ENCODE measurements around the gene CREB1. TPM values are rescaled to one million over a fixed set of nuclear protein-coding genes. Genes with fewer than 3 reads are reported as not detected.
"Not testable (repeated sequence)": the region's sequence is repeated elsewhere in the genome, so short reads cannot be mapped to it uniquely, and the experiment has no call there.

CREB1 gene
- total RNA-seq, 1 donor from 2014 or later, result 91.7 TPM

DNA sequence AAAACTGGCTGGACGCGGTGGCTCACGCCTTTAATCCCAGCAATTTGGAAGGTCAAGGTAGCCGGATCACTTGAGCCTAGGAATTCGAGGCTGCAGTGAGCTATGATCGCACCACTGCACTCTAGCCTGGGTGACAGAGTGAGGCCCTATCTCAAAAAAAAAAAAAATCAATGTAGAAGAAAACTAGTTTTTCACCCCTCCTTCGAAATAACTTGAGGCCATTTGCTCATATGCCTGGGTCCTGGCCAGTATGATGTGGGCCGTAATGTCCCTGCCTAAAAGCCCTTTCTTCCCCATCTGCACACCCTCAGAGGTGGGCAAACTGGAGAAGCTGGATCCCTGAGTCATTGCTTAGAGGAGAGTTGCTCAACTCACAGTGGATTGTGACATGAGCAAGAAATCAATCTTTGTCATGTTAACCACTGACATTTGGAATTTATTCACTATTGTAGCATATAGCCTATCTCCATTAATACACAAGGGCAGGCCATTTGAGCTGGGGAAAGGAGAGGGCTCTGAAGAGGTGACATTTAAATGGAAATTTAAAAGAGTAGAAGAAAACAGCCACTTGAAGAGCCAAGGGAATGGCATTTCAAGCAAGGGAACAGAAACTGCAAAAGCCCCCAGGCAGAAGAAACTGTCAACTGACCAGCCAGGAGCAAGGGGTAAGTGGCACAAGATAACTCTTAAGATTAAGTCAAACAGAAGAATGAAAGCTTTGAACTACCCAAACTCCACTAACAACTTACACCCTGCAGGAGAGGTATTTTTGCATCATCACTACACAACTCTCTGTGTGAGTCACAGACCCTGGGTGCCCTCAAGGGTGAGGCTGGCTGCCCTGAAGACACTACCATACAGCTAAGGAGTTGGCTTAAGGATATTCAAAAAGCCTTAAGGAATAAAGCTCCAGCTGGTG lies 103.1 kb downstream of the CREB1 start:
- no peaks in the 10 kb centered on the region for H3K9me3 Mint-ChIP-seq
- DNase-seq (ENCODE audit: low read depth, low spot score), result no peak
- H3K27ac Mint-ChIP-seq (ENCODE audit: unreplicated experiment), result no peak overlapping the region
- no peak overlapping the region for H3K4me3 Mint-ChIP-seq
- no peaks in the 10 kb centered on the region for H3K27me3 Mint-ChIP-seq (ENCODE audit: low read depth)
- H3K4me1 Mint-ChIP-seq, result no peaks in the 10 kb centered on the region
- TF ChIP-seq, protein P1, sequence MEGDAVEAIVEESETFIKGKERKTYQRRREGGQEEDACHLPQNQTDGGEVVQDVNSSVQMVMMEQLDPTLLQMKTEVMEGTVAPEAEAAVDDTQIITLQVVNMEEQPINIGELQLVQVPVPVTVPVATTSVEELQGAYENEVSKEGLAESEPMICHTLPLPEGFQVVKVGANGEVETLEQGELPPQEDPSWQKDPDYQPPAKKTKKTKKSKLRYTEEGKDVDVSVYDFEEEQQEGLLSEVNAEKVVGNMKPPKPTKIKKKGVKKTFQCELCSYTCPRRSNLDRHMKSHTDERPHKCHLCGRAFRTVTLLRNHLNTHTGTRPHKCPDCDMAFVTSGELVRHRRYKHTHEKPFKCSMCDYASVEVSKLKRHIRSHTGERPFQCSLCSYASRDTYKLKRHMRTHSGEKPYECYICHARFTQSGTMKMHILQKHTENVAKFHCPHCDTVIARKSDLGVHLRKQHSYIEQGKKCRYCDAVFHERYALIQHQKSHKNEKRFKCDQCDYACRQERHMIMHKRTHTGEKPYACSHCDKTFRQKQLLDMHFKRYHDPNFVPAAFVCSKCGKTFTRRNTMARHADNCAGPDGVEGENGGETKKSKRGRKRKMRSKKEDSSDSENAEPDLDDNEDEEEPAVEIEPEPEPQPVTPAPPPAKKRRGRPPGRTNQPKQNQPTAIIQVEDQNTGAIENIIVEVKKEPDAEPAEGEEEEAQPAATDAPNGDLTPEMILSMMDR (conservative IDR thresholded peaks at IDR 0.05), result no peak
- H3K36me3 Mint-ChIP-seq (ENCODE audit: low read depth), result no peaks in the 10 kb centered on the region

DNA sequence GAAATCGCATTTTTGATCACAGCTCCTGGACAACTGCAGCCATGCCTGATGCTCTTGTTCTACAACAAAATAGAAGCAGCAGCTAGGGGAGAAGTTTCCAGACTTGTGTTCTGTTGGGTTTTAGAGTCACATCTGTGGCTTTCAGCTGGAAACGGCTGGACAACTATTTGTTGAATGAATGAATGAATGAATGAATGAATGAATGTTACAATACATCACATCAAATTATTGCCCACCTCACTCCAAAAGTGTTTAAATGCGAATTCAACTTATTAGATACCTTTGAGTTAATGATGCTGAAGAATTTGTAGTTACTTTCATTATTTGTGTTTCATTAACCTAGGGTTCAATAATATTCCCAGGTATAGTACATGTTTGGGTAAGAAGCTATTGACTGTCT lies 103.9 kb downstream of the CREB1 start:
- DNase-seq (ENCODE audit: low read depth, low spot score), result no peak
- no peak overlapping the region for H3K4me3 Mint-ChIP-seq
- no peaks in the 10 kb centered on the region for H3K36me3 Mint-ChIP-seq (ENCODE audit: low read depth)
- TF ChIP-seq, protein P1 (conservative IDR thresholded peaks at IDR 0.05), result no peak
- no peak overlapping the region for H3K27ac Mint-ChIP-seq (ENCODE audit: unreplicated experiment)
- no peaks in the 10 kb centered on the region for H3K9me3 Mint-ChIP-seq
- H3K27me3 Mint-ChIP-seq (ENCODE audit: low read depth), result no peaks in the 10 kb centered on the region
- H3K4me1 Mint-ChIP-seq, result no peaks in the 10 kb centered on the region

DNA sequence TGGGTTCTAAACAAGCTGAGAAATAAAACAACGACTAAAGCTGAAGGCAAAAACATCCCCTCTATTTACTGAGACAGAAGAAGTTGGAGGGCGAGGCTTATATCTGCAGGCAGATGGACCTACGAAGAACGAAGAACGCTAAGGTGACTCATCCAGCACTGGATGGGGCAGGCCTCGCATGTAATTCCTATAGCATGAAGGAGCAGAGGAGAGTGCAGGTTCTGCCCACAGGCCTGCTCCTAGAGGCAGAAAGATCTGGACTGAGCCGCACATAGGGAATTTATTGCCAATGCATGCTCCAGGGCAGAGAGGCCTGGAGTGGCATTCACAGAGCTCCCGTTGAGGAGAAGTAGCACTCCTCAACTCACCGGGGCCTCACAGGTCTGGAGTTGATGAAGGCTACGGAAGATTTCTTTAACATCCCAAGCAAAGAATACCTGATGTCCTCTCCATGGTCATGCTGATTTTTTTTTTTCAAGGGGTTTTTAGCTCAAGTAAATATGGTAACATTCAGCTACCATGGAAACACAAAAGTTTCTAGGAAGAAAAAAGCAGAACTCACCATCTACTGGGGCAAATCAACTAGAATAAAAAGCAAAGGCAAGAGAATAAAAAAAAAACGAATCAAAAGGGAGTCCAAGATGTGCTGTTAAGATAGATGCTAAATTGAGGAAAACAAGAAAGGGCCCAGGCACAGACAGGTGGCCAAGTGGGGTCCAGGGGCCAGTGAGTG lies 105.9 kb downstream of the CREB1 start:
- Mint-ChIP-seq H3K4me1 (no peaks in the 10 kb centered on the region), H3K27me3 (ENCODE audit: low read depth) (no peaks in the 10 kb centered on the region), H3K4me3 (no peak overlapping the region), H3K36me3 (ENCODE audit: low read depth) (no peaks in the 10 kb centered on the region), H3K27ac (ENCODE audit: unreplicated experiment) (no peak overlapping the region), H3K9me3 (no peaks in the 10 kb centered on the region)
- TF ChIP-seq, protein P1 (conservative IDR thresholded peaks at IDR 0.05), result no peak
- no peak for DNase-seq (ENCODE audit: low read depth, low spot score)

DNA sequence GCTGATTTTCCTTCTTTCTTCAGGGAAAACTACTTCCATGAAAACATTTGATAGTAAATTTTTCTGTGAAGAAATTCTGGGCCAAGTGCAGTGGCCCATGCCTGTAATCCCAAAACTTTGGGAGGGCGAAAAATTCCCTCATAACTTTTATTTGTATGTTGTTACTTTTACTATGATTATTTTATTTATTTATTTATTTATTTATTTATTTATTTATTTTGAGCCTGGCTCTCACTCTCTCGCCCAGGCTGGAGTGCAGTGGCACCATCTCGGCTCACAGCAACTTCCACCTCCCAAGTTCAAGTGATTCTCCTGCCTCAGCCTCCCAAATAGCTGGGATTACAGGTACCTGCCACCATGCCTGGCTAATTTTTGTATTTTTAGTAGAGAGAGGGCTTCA lies 109.5 kb downstream of the CREB1 start:
- H3K4me3 Mint-ChIP-seq; H3K27me3 Mint-ChIP-seq (ENCODE audit: low read depth); DNase-seq (ENCODE audit: low read depth, low spot score); H3K27ac Mint-ChIP-seq (ENCODE audit: unreplicated experiment); H3K4me1 Mint-ChIP-seq; H3K36me3 Mint-ChIP-seq (ENCODE audit: low read depth); H3K9me3 Mint-ChIP-seq: not testable (repeated sequence)

DNA sequence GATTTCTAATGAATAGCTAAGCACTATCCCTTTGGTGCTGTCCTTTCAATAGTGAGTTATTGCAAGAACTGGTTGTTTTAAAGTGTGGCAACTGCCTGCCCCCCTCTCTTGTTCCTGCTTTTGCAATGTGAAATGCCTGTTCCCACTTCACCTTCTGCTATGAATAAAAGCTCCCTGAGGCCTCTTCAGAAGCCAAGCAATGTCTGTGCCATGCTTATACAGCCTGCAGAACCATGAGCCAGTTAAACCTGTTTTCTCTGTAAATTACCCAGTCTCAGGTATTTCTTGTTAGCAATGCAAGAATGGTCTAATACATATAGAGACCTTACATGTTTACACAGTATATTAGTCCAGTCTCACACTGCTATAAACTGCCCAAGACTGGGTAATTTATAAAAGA lies 110.4 kb downstream of the CREB1 start:
- Mint-ChIP-seq H3K4me1 (no peaks in the 10 kb centered on the region), H3K4me3 (no peak overlapping the region), H3K27ac (ENCODE audit: unreplicated experiment) (no peak overlapping the region), H3K9me3 (peaks cover 7% of the 10 kb centered on the region), H3K36me3 (ENCODE audit: low read depth) (no peaks in the 10 kb centered on the region), H3K27me3 (ENCODE audit: low read depth) (no peaks in the 10 kb centered on the region)
- DNase-seq (ENCODE audit: low read depth, low spot score), result no peak
- TF ChIP-seq, protein P1 (conservative IDR thresholded peaks at IDR 0.05), result no peak

DNA sequence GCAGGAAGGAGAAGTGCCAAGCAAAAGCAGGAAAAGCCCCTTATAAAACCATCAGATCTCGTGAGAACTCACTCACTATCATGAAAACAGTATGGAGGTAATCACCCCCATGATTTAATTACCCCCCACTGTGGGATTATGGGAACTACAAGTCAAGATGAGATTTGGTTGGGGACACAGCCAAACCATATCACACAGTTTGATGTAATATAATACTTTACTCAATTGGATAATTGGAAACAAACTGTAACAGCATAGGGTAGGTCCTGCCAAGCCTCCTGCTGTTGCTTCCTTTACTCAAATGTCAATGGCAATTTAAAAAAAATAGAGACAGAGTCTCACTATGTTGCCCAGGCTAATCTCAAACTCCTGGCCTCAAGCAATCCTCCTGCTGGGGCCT lies 110.9 kb downstream of the CREB1 start:
- DNase-seq (ENCODE audit: low read depth, low spot score), result no peak

More for the DNA sequence above, 110.9 kb downstream of the CREB1 start:
- Mint-ChIP-seq H3K27ac (ENCODE audit: unreplicated experiment) (no peak overlapping the region), H3K27me3 (ENCODE audit: low read depth) (no peaks in the 10 kb centered on the region), H3K9me3 (peaks cover 7% of the 10 kb centered on the region), H3K4me3 (no peak overlapping the region), H3K36me3 (ENCODE audit: low read depth) (no peaks in the 10 kb centered on the region), H3K4me1 (no peaks in the 10 kb centered on the region)
- TF ChIP-seq, protein P1 (conservative IDR thresholded peaks at IDR 0.05), result no peak
